Measurements from ENCODE around the gene GDPD4.
A peak's percentile ranks its signal among the peaks of the same experiment; 100 is the strongest.

- no peak for TF ChIP-seq POLR2A (IDR thresholded peaks at IDR 0.05)
- TF ChIP-seq POLR2AphosphoS5 (IDR thresholded peaks at IDR 0.05): peak in 3 of 4 donors; percentile 25 to 39 (median 28)
- TF ChIP-seq, protein P1, sequence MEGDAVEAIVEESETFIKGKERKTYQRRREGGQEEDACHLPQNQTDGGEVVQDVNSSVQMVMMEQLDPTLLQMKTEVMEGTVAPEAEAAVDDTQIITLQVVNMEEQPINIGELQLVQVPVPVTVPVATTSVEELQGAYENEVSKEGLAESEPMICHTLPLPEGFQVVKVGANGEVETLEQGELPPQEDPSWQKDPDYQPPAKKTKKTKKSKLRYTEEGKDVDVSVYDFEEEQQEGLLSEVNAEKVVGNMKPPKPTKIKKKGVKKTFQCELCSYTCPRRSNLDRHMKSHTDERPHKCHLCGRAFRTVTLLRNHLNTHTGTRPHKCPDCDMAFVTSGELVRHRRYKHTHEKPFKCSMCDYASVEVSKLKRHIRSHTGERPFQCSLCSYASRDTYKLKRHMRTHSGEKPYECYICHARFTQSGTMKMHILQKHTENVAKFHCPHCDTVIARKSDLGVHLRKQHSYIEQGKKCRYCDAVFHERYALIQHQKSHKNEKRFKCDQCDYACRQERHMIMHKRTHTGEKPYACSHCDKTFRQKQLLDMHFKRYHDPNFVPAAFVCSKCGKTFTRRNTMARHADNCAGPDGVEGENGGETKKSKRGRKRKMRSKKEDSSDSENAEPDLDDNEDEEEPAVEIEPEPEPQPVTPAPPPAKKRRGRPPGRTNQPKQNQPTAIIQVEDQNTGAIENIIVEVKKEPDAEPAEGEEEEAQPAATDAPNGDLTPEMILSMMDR (IDR thresholded peaks at IDR 0.05): no peak
- TF ChIP-seq EP300 (IDR thresholded peaks at IDR 0.05): no peak
These were observed 21.0 kb upstream of the GDPD4 start for GRCh38 chr11:77322506-77322905.

All from sigmoid colon (tissue), 4 donors.